Ascending aorta (tissue), 2 donors: ENCODE measurements around the gene LARP1. TPM values are rescaled to one million over a fixed set of nuclear protein-coding genes. Genes with fewer than 3 reads are reported as not detected.

ENCODE experiments used
- DNase-seq, 2 donors: peaks; one replicate each; pipeline ENCODE4 v3.0.0-alpha.2; 2019; ENCODE audit warnings: low spot score in 2 of 2
- H3K27ac ChIP-seq, 2 donors: fragments of 200-600 bp; sonication (generic); one replicate each; pipeline ENCODE4 v1.5.1; 2016 to 2017; ENCODE audit warnings: mild to moderate bottlenecking in 1 of 2
- H3K27me3 ChIP-seq: fragments of 200-600 bp; sonication (generic); one replicate; pipeline ENCODE4 v1.5.1; 2017
- H3K36me3 ChIP-seq, 2 donors: fragments of 200-600 bp; sonication (generic); one replicate each; pipeline ENCODE4 v1.5.1; 2016
- H3K4me1 ChIP-seq, 2 donors: fragments of 200-600 bp; sonication (generic); one replicate each; pipeline ENCODE4 v1.5.1; 2016 to 2017; ENCODE audit warnings: mild to moderate bottlenecking in 1 of 2
- H3K4me3 ChIP-seq, 2 donors: fragments of 200-600 bp; sonication (generic); one replicate each; pipeline ENCODE4 v1.5.1; 2016 to 2017; ENCODE audit warnings: mild to moderate bottlenecking in 1 of 2
- H3K9me3 ChIP-seq, 2 donors: fragments of 200-600 bp; sonication (generic); one replicate each; pipeline ENCODE4 v1.5.1; 2016
- CTCF ChIP-seq, 3 experiments: fragments of 200-600 bp in 2 of 3; fragments of 450-650 bp in 1 of 3; sonication (generic) in 2 of 3; IDR thresholded peaks; one replicate each; pipeline ENCODE4 v1.5.1; 2016 to 2019; ENCODE audit warnings: antibody characterized with exemption in 3 of 3, mild to moderate bottlenecking in 1 of 3, moderate library complexity in 1 of 3
- intact Hi-C: fragments of 100-400 bp; cut with DNase I; formaldehyde crosslinking; loops from one replicate; pipeline ENCODE4 v1.15.1; 2023
- total RNA-seq: library from RNA; depleted of rRNA; stranded (reverse); fragments of >200 nt; gene quantifications from one replicate; pipeline ENCODE4 v1.1.0, GENCODE V29; 2016

Gene LARP1
- total RNA-seq, 1 donor from 2014 or later, result 105 TPM

GRCh38 chr5:154849264-154849785 is 94.1 kb downstream of the LARP1 start:
- Histone ChIP-seq H3K4me3 (peak overlapping the region; percentile 48 to 68), H3K9me3 (no peaks in the 10 kb centered on the region), H3K27me3 (no peaks in the 10 kb centered on the region), H3K4me1 (peaks cover 8 to 18% of the 10 kb centered on the region in 2 donors), H3K27ac (peak overlapping the region; percentile 55 to 77), H3K36me3 (no peaks in the 10 kb centered on the region)
- DNase-seq, result no peak
- TF ChIP-seq CTCF (IDR thresholded peaks at IDR 0.05), result no peak
- intact Hi-C loops, result no loop called here

GRCh38 chr5:154849791-154850201 is 94.6 kb downstream of the LARP1 start:
- TF ChIP-seq CTCF (IDR thresholded peaks at IDR 0.05), result no peak
- no peak for DNase-seq

GRCh38 chr5:154850255-154851062 is 95.3 kb downstream of the LARP1 start, which contains the start of gene FAXDC2:
Gene FAXDC2, minus strand, starts transcription at chr5:154850603. Its CDS starts 12,425 bp downstream, at chr5:154838178.
- intact Hi-C loops, result loop anchor here (10.0 kb wide), 1 partner anchor 406 kb away; the partner anchor contains the start of gene SAP30L
- Histone ChIP-seq H3K27ac (peak within 1 kb of the TSS; percentile 55 to 77), H3K27me3 (no peaks in the 10 kb centered on the region), H3K36me3 (no peaks in the 10 kb centered on the region), H3K4me3 (peak within 1 kb of the TSS; percentile 48 to 68), H3K9me3 (no peaks in the 10 kb centered on the region), H3K4me1 (peaks cover 8 to 18% of the 10 kb centered on the region in 2 donors)
- peak; percentile 49 to 89 for DNase-seq
- no peak for TF ChIP-seq CTCF (IDR thresholded peaks at IDR 0.05)

More at GRCh38 chr5:154849791-154850201, 94.6 kb downstream of the LARP1 start:
- no peaks in the 10 kb centered on the region for H3K36me3 ChIP-seq
- peak overlapping the region; percentile 48 to 68 for H3K4me3 ChIP-seq
- H3K27ac ChIP-seq, result peak overlapping the region; percentile 55 to 77
- intact Hi-C loops, result loop anchor here (10.0 kb wide), 1 partner anchor 405 kb away; the partner anchor contains the start of gene SAP30L
- no peaks in the 10 kb centered on the region for H3K9me3 ChIP-seq
- peaks cover 8 to 18% of the 10 kb centered on the region in 2 donors for H3K4me1 ChIP-seq
- H3K27me3 ChIP-seq, result no peaks in the 10 kb centered on the region

GRCh38 chr5:154851351-154851750 is 96.2 kb downstream of the LARP1 start:
- peak in 1 of 2 donors; percentile 40 for DNase-seq
- Histone ChIP-seq H3K4me3 (peak overlapping the region in 1 of 2 donors; percentile 68), H3K9me3 (no peaks in the 10 kb centered on the region), H3K36me3 (no peaks in the 10 kb centered on the region), H3K4me1 (peaks cover 8 to 18% of the 10 kb centered on the region in 2 donors), H3K27ac (peak overlapping the region; percentile 31 to 77), H3K27me3 (no peaks in the 10 kb centered on the region)
- intact Hi-C loops, result loop anchor here (10.0 kb wide), 1 partner anchor 407 kb away; the partner anchor contains the start of gene SAP30L
- no peak for TF ChIP-seq CTCF (IDR thresholded peaks at IDR 0.05)

GRCh38 chr5:154857530-154858296 is 102.5 kb downstream of the LARP1 start:
- Histone ChIP-seq H3K36me3 (no peaks in the 10 kb centered on the region), H3K4me3 (peak overlapping the region; percentile 74 to 90), H3K4me1 (peaks cover 0 to 22% of the 10 kb centered on the region in 2 donors), H3K9me3 (no peaks in the 10 kb centered on the region), H3K27me3 (no peaks in the 10 kb centered on the region), H3K27ac (peak overlapping the region; percentile 94 to 98)
- peak; percentile 91 to 98 for DNase-seq
- peak in 1 of 3 experiments; percentile 3 for TF ChIP-seq CTCF (IDR thresholded peaks at IDR 0.05)
- intact Hi-C loops, result loop anchor here (1.0 to 10.0 kb wide), 5 partner anchors 22 to 413 kb away; partner anchors contain the start of genes LARP1, MRPL22 and SAP30L
